SK-N-SH treated with all-trans-retinoic acid at 6 μM for 48 hours (cell line): ENCODE measurements around the gene NGDN.

Experiments
- ATAC-seq: fragments of 200-7000 bp; cut with Tn5 transposase; 3 replicates; pipeline ENCODE4 v1.9.1; 2020; ENCODE audit warnings: mild to moderate bottlenecking, moderate library complexity
- BACH2 ChIP-seq: fragments of 250-450 bp; sonication (Bioruptor Pico); IDR thresholded peaks from 2 replicates; pipeline ENCODE4 v1.9.0; 2021; ENCODE audit warnings: mild to moderate bottlenecking, borderline replicate concordance
- CSDC2 ChIP-seq: fragments of 250-450 bp; sonication (Bioruptor Pico); IDR thresholded peaks from 2 replicates; pipeline ENCODE4 v1.5.0; 2020; ENCODE audit warnings: mild to moderate bottlenecking, moderate library complexity
- ESRRG ChIP-seq: fragments of 250-450 bp; sonication (Bioruptor Pico); IDR thresholded peaks from 2 replicates; pipeline ENCODE4 v1.6.1; 2021; ENCODE audit warnings: mild to moderate bottlenecking
- GLIS3 ChIP-seq: fragments of 250-450 bp; sonication (Bioruptor Pico); IDR thresholded peaks from 2 replicates; pipeline ENCODE4 v1.5.0; 2020; ENCODE audit warnings: mild to moderate bottlenecking, moderate library complexity
- ISL1 ChIP-seq: fragments of 250-450 bp; sonication (Bioruptor Pico); IDR thresholded peaks from 2 replicates; pipeline ENCODE4 v2.1.2; 2022; ENCODE audit warnings: mild to moderate bottlenecking, moderate library complexity
- OSR1 ChIP-seq: fragments of 250-450 bp; sonication (Bioruptor Pico); IDR thresholded peaks from 2 replicates; pipeline ENCODE4 v1.8.0; 2022; ENCODE audit warnings: moderate library complexity, mild to moderate bottlenecking, inconsistent platforms
- RARB ChIP-seq: fragments of 250-450 bp; sonication (Bioruptor Pico); IDR thresholded peaks from 2 replicates; pipeline ENCODE4 v1.8.0; 2021; ENCODE audit warnings: mild to moderate bottlenecking, moderate library complexity
- SNAI2 ChIP-seq: fragments of 250-450 bp; sonication (Bioruptor Pico); IDR thresholded peaks from 2 replicates; pipeline ENCODE4 v1.5.0; 2020; ENCODE audit warnings: mild to moderate bottlenecking, moderate library complexity
- TCF4 ChIP-seq: fragments of 250-450 bp; sonication (Bioruptor Pico); IDR thresholded peaks from 2 replicates; pipeline ENCODE4 v1.8.0; 2021; ENCODE audit warnings: mild to moderate bottlenecking, moderate library complexity, borderline replicate concordance
- TOX ChIP-seq: fragments of 250-450 bp; sonication (Bioruptor Pico); IDR thresholded peaks from 2 replicates; pipeline ENCODE4 v1.8.0; 2021; ENCODE audit warnings: mild to moderate bottlenecking, moderate library complexity, borderline replicate concordance
- ZFP3 ChIP-seq: fragments of 250-450 bp; sonication (Bioruptor Pico); IDR thresholded peaks from 2 replicates; pipeline ENCODE4 v1.5.0; 2020; ENCODE audit warnings: mild to moderate bottlenecking, moderate library complexity
- ZFP30 ChIP-seq: fragments of 450-650 bp; formaldehyde crosslinking; IDR thresholded peaks from 2 replicates; pipeline ENCODE4 v1.5.0; 2022; ENCODE audit warnings: mild to moderate bottlenecking, moderate library complexity
- ZNF70 ChIP-seq: fragments of 450-650 bp; formaldehyde crosslinking; IDR thresholded peaks from 2 replicates; pipeline ENCODE4 v1.5.0; 2020; ENCODE audit warnings: mild to moderate bottlenecking, moderate library complexity
- ZNF8 ChIP-seq: fragments of 450-650 bp; formaldehyde crosslinking; IDR thresholded peaks from 2 replicates; pipeline ENCODE4 v1.5.0; 2020; ENCODE audit warnings: mild to moderate bottlenecking, moderate library complexity
- TF ChIP-seq, protein P1 (sequence below): fragments of 250-450 bp; sonication (Bioruptor Pico); IDR thresholded peaks from 2 replicates; pipeline ENCODE4 v1.5.0; 2020; ENCODE audit warnings: mild to moderate bottlenecking, moderate library complexity
- TF ChIP-seq, protein P2 (sequence below): fragments of 250-450 bp; sonication (Bioruptor Pico); IDR thresholded peaks from 2 replicates; pipeline ENCODE4 v1.5.1; 2020; ENCODE audit warnings: low read depth, mild to moderate bottlenecking, moderate library complexity
- TF ChIP-seq, protein P3 (sequence below): fragments of 250-450 bp; sonication (Bioruptor Pico); IDR thresholded peaks from 2 replicates; pipeline ENCODE4 v1.5.1; 2021; ENCODE audit warnings: mild to moderate bottlenecking, moderate library complexity

NGDN gene

GRCh38 chr14:23487216-23487615 is 17.7 kb downstream of the NGDN start (continued):
- TF ChIP-seq, protein P1, sequence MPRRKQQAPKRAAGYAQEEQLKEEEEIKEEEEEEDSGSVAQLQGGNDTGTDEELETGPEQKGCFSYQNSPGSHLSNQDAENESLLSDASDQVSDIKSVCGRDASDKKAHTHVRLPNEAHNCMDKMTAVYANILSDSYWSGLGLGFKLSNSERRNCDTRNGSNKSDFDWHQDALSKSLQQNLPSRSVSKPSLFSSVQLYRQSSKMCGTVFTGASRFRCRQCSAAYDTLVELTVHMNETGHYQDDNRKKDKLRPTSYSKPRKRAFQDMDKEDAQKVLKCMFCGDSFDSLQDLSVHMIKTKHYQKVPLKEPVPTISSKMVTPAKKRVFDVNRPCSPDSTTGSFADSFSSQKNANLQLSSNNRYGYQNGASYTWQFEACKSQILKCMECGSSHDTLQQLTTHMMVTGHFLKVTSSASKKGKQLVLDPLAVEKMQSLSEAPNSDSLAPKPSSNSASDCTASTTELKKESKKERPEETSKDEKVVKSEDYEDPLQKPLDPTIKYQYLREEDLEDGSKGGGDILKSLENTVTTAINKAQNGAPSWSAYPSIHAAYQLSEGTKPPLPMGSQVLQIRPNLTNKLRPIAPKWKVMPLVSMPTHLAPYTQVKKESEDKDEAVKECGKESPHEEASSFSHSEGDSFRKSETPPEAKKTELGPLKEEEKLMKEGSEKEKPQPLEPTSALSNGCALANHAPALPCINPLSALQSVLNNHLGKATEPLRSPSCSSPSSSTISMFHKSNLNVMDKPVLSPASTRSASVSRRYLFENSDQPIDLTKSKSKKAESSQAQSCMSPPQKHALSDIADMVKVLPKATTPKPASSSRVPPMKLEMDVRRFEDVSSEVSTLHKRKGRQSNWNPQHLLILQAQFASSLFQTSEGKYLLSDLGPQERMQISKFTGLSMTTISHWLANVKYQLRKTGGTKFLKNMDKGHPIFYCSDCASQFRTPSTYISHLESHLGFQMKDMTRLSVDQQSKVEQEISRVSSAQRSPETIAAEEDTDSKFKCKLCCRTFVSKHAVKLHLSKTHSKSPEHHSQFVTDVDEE = no peak
- no peak for TF ChIP-seq ZFP3 (CRISPR knock-in tag)
- no peak for TF ChIP-seq ISL1
- TF ChIP-seq TOX (CRISPR knock-in tag) = no peak
- no peak for TF ChIP-seq SNAI2
- no peak for TF ChIP-seq ZFP30 (CRISPR knock-in tag)
- no peak for TF ChIP-seq TCF4 (CRISPR knock-in tag)

DNA sequence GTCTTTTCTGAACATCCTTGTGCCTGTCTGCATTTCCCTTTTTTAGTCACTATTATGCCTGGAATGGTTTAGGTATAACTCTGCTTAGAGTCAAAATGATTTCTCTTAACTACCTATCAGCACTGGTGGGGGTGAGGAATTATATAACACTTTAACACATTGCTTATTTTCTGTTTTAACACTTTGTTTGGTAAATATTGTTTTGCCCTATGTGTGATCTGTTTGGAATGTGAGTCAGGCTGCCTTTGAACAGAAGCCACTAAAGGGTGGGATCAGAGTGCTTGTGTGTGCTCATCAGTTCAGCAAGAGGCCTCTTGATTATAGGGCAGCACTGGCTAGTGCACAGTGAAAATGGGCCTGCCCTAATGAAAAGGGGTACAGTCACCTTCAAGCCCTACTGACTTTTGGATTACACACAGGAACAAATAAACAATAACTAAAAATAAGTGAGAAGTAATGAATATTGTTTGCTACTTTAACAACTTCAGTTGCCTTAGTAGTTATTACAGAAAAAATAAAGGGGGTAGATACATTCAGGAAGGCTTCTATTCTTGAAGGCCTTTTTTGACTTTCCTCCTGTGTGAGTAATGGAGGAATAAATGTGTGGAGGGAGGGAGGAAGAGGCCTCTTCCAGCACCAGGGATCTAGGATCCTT is 23.2 kb downstream of the NGDN start:
- TF ChIP-seq, protein P2, sequence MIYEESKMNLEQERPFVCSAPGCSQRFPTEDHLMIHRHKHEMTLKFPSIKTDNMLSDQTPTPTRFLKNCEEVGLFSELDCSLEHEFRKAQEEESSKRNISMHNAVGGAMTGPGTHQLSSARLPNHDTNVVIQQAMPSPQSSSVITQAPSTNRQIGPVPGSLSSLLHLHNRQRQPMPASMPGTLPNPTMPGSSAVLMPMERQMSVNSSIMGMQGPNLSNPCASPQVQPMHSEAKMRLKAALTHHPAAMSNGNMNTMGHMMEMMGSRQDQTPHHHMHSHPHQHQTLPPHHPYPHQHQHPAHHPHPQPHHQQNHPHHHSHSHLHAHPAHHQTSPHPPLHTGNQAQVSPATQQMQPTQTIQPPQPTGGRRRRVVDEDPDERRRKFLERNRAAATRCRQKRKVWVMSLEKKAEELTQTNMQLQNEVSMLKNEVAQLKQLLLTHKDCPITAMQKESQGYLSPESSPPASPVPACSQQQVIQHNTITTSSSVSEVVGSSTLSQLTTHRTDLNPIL (CRISPR knock-in tag) = no peak
- TF ChIP-seq ZFP30 (CRISPR knock-in tag) = no peak
- TF ChIP-seq ESRRG (CRISPR knock-in tag) = no peak
- no peak for TF ChIP-seq GLIS3 (CRISPR knock-in tag)
- no peak for TF ChIP-seq ZNF70 (CRISPR knock-in tag)
- TF ChIP-seq, protein P3, sequence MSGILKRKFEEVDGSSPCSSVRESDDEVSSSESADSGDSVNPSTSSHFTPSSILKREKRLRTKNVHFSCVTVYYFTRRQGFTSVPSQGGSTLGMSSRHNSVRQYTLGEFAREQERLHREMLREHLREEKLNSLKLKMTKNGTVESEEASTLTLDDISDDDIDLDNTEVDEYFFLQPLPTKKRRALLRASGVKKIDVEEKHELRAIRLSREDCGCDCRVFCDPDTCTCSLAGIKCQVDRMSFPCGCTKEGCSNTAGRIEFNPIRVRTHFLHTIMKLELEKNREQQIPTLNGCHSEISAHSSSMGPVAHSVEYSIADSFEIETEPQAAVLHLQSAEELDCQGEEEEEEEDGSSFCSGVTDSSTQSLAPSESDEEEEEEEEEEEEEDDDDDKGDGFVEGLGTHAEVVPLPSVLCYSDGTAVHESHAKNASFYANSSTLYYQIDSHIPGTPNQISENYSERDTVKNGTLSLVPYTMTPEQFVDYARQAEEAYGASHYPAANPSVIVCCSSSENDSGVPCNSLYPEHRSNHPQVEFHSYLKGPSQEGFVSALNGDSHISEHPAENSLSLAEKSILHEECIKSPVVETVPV (CRISPR knock-in tag) = no peak
- TF ChIP-seq, protein P1 = no peak
- TF ChIP-seq TOX (CRISPR knock-in tag) = no peak
- TF ChIP-seq SNAI2 = no peak
- no peak for TF ChIP-seq BACH2 (CRISPR knock-in tag)
- TF ChIP-seq ZNF8 (CRISPR knock-in tag) = no peak
- no peak for TF ChIP-seq CSDC2 (CRISPR knock-in tag)
- TF ChIP-seq OSR1 (CRISPR knock-in tag) = no peak
- TF ChIP-seq RARB (CRISPR knock-in tag) = no peak
- ATAC-seq = no peak

GRCh38 chr14:23494223-23494622 is 24.7 kb downstream of the NGDN start:
- ATAC-seq = no peak
- no peak for TF ChIP-seq ZNF70 (CRISPR knock-in tag)
- TF ChIP-seq, protein P1 = no peak
- no peak for TF ChIP-seq TOX (CRISPR knock-in tag)
- no peak for TF ChIP-seq BACH2 (CRISPR knock-in tag)
- TF ChIP-seq ISL1 = no peak
- no peak for TF ChIP-seq ZFP3 (CRISPR knock-in tag)
